OCI-LY3 (cell line): ENCODE results near the gene NOS1AP.

Source experiments
- EZH2phosphoT487 ChIP-seq: fragments of 200-600 bp; shearing (Covaris generic); IDR thresholded peaks from 2 replicates; pipeline ENCODE4 v1.6.1; 2018; ENCODE audit warnings: antibody characterized with exemption, mixed run types, low read depth
- TF ChIP-seq, protein P1 (sequence below): fragments of 200-600, 300-600 bp; sonication (generic); IDR thresholded peaks from 2 replicates; pipeline ENCODE4 v1.5.1; 2014; ENCODE audit warnings: antibody characterized with exemption, low read length, low read depth

GRCh38 chr1:162301696-162302095, 232.2 kb downstream of the NOS1AP start:
- TF ChIP-seq, protein P1, sequence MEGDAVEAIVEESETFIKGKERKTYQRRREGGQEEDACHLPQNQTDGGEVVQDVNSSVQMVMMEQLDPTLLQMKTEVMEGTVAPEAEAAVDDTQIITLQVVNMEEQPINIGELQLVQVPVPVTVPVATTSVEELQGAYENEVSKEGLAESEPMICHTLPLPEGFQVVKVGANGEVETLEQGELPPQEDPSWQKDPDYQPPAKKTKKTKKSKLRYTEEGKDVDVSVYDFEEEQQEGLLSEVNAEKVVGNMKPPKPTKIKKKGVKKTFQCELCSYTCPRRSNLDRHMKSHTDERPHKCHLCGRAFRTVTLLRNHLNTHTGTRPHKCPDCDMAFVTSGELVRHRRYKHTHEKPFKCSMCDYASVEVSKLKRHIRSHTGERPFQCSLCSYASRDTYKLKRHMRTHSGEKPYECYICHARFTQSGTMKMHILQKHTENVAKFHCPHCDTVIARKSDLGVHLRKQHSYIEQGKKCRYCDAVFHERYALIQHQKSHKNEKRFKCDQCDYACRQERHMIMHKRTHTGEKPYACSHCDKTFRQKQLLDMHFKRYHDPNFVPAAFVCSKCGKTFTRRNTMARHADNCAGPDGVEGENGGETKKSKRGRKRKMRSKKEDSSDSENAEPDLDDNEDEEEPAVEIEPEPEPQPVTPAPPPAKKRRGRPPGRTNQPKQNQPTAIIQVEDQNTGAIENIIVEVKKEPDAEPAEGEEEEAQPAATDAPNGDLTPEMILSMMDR, result no peak
- no peak for TF ChIP-seq EZH2phosphoT487
